ENCODE data around the gene PPP2R1A.

The PPP2R1A gene

DNA sequence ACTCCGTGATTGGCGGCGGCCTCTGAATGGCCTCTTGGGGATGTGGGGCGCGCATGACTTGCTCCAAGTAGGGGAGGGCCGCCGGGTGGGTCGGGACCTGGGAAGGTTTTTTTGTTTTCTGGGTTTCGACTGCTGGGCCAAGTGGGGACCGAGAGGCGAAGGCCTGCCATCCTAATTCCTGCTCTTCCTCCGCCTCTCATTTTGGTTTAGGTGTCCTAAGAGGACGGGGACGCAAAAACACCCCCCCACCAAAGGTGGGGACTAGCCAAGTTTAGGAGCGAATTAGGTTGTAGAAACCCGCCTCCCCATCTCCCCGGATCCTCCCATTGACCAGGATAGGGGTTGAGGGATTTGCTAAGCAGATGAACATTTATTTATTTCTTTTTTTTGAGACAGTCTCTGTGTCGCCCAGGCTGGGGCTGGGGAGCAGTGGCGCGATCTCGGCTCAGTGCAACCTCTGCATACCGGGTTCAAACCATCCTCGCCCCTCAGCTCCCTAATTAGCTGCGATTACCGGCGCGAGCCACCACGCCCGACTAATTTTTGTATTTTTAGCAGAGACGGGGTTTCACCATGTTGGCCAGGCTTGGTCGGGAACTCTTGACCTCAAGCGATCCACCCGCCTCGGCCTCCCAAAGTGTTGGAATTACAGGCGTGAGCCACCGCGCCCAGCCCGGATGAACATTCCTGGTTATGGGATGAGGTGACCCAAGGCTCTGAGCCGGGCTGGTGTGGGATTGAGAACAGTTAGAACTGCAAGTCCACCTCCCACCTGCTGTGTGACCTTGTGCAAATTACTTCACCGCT, 838 bp downstream of the PPP2R1A start:
- peak overlapping the region; percentile 75 for H3K4me3 ChIP-seq (ENCODE audit: low read length)
- TF ChIP-seq, protein P1, sequence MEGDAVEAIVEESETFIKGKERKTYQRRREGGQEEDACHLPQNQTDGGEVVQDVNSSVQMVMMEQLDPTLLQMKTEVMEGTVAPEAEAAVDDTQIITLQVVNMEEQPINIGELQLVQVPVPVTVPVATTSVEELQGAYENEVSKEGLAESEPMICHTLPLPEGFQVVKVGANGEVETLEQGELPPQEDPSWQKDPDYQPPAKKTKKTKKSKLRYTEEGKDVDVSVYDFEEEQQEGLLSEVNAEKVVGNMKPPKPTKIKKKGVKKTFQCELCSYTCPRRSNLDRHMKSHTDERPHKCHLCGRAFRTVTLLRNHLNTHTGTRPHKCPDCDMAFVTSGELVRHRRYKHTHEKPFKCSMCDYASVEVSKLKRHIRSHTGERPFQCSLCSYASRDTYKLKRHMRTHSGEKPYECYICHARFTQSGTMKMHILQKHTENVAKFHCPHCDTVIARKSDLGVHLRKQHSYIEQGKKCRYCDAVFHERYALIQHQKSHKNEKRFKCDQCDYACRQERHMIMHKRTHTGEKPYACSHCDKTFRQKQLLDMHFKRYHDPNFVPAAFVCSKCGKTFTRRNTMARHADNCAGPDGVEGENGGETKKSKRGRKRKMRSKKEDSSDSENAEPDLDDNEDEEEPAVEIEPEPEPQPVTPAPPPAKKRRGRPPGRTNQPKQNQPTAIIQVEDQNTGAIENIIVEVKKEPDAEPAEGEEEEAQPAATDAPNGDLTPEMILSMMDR (IDR thresholded peaks at IDR 0.05; ENCODE audit: insufficient read depth, low read depth, low read length, missing control alignments), result no peak
- DNase-seq (ENCODE audit: low read depth), result peak; percentile 38

DNA sequence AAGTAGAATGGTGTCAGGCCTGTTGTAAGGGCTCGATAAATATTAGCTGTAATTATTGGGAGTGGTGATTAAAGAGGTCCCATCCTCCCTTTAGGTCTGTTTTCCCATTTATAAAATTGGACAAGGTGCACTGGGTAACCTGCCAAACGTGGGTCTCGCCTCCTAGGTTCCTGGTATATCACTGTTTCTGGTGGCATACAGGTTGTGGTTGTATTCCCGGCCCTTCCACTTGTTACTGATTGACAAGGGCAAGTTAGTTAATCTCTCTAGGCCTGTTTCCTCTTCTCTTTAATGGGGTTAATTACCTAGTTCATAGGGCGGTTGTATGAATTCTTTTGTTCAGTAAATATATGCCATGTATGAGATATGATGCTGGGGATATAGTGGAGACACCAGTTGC, 1.5 kb downstream of the PPP2R1A start:
- TF ChIP-seq, protein P1 (IDR thresholded peaks at IDR 0.05; ENCODE audit: insufficient read depth, low read depth, low read length, missing control alignments), result no peak
- DNase-seq (ENCODE audit: low read depth), result no peak
- peak overlapping the region; percentile 75 for H3K4me3 ChIP-seq (ENCODE audit: low read length)

DNA sequence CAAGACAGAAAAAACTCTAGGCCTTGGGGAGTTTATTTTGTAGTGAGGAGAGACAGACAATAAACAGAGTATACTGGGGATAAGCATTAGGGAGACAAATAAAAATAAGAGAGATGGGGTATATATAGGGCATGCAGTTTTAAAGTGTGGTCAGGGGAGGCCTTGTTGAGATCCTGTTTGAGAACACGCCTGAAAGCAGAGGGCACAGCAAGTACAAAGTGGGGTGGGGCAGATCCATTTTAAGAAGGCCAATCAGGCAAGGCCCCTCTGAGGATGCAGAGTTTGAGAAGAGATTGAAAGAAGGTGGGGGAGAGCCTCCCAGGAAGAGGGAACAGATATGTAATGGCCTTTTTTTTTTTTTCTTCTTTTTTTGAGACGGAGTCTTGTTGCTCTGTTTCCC, 2.1 kb downstream of the PPP2R1A start:
- TF ChIP-seq, protein P1 (IDR thresholded peaks at IDR 0.05; ENCODE audit: insufficient read depth, low read depth, low read length, missing control alignments), result no peak
- H3K4me3 ChIP-seq (ENCODE audit: low read length), result no peak overlapping the region
- no peak for DNase-seq (ENCODE audit: low read depth)

DNA sequence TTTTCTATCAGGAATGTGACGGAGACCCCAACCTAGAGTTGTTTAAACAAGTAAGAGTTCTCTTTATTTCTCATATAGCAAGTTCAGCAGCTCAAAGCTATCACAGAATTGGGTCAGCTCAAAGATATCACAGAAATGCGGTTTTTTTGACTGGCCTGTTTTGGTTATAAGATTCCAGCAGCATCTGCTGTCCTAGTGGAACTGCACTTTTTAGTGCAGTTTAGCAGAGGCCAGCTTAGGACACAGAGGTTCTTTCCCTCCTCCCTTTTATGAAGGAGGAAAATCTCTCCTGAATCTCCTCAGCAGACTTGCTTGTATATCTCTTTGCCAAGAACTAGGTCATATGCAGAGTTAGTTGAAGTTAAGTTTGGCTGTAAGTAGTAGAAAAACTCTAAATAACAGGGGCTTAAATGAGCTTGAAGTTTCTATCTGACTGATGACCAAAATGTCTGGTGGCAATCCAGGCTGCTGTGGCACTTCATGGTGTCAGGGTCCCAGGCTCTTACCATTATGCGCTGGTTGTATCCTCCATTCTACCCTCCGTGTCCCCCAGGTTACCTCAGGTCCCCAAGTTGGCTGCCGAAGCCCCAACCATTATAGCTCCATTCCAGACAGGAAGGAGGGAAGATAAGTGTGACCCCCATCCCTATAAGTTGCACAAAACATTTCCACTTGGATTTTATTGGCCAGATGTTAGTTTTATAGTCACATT, 6.6 kb downstream of the PPP2R1A start:
- TF ChIP-seq, protein P1 (IDR thresholded peaks at IDR 0.05; ENCODE audit: insufficient read depth, low read depth, low read length, missing control alignments), result no peak
- DNase-seq (ENCODE audit: low read depth), result no peak
- no peak overlapping the region for H3K4me3 ChIP-seq (ENCODE audit: low read length)

DNA sequence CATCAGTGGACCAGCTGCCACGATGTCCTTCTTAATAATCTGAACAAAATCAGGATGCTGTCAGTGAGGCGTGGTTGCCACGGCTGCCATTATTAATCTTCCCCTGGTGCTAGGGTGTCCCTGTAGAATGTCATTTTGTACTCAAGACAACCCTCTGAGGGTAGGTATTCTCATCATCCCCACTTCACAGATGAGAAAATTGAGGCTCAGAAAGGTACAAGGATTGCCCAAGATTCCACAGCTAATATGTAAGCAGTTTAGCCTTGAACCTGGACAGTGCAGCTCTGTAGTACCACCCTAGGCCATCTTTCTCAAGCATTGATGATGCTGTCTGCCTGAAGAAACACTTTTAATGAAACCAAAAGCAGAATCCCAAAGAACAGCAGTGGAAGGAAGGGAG, 8.1 kb downstream of the PPP2R1A start:
- no peak for DNase-seq (ENCODE audit: low read depth)
- H3K4me3 ChIP-seq (ENCODE audit: low read length), result no peak overlapping the region
- TF ChIP-seq, protein P1 (IDR thresholded peaks at IDR 0.05; ENCODE audit: insufficient read depth, low read depth, low read length, missing control alignments), result no peak

DNA sequence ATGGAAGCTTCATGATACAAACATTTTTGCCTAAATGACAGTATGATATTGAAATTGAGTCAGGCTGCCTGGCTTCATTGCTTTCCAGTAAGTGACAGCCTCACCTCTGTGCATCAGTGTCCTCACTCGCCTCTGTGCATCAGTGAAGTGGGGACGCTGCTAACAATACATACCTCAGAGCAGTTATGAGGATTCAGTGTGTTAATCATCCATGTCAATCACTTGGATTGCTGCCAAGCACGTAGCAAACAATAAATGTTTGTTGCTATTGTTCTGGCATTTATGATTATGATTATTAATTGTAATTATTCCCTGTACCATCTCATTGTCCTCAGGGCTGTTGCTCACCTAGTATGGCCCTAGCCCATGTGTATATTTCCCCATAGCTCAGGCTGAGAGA, 8.8 kb downstream of the PPP2R1A start:
- TF ChIP-seq, protein P1 (IDR thresholded peaks at IDR 0.05; ENCODE audit: insufficient read depth, low read depth, low read length, missing control alignments), result no peak
- peak; percentile 59 for DNase-seq (ENCODE audit: low read depth)
- no peak overlapping the region for H3K4me3 ChIP-seq (ENCODE audit: low read length)
